Astrocyte of the cerebellum (primary cell): ENCODE data around the gene ST6GALNAC2.

Source experiments
- DNase-seq: peaks from one replicate; pipeline ENCODE4 v3.0.0-alpha.2; 2011; ENCODE audit warnings: low read depth
- H3K4me3 ChIP-seq: 2 replicates; pipeline ENCODE4 v1.5.1; 2011; ENCODE audit warnings: mild to moderate bottlenecking, low read depth, low read length, moderate library complexity
- CTCF ChIP-seq: IDR thresholded peaks from 2 replicates; pipeline ENCODE4 v1.5.1; 2012; ENCODE audit warnings: low read length, low read depth, moderate library complexity, mild to moderate bottlenecking; ENCODE audit errors: missing control alignments
- in situ Hi-C: cut with HindIII; loops from 2 replicates; pipeline ENCODE4 v1.10.0; 2017; ENCODE audit warnings: low sequenced_read_pairs

ST6GALNAC2 gene

GRCh38 chr17:76538281-76538931 lies 47.3 kb downstream of the ST6GALNAC2 start:
- H3K4me3 ChIP-seq = peak overlapping the region; percentile 33
- no peak for TF ChIP-seq CTCF
- in situ Hi-C loops = no loop called here
- no peak for DNase-seq

GRCh38 chr17:76537578-76538280 lies 47.9 kb downstream of the ST6GALNAC2 start, which contains the start of gene CYGB:
CYGB (minus strand) TSS chr17:76537709; CDS start chr17:76537542, 167 bp downstream.
- in situ Hi-C loops = no loop called here
- DNase-seq = no peak
- H3K4me3 ChIP-seq = peak within 1 kb of the TSS; percentile 35
- no peak for TF ChIP-seq CTCF

GRCh38 chr17:76537288-76537577 lies 48.4 kb downstream of the ST6GALNAC2 start:
- no peak for DNase-seq
- in situ Hi-C loops = no loop called here
- peak overlapping the region; percentile 35 for H3K4me3 ChIP-seq
- TF ChIP-seq CTCF = no peak

- in situ Hi-C loops = no loop called here
- no peak for TF ChIP-seq CTCF
- peak overlapping the region; percentile 35 for H3K4me3 ChIP-seq
- no peak for DNase-seq
These were observed 49.0 kb downstream of the ST6GALNAC2 start for GRCh38 chr17:76536511-76537287.

- in situ Hi-C loops = no loop called here
- H3K4me3 ChIP-seq = no peak overlapping the region
- DNase-seq = no peak
- no peak for TF ChIP-seq CTCF
These were observed 49.7 kb downstream of the ST6GALNAC2 start for GRCh38 chr17:76535788-76536510.
